C4-2B (cell line): ENCODE data around the gene GLRX.

Experiments
- ZFX ChIP-seq: fragments of 450-650 bp; IDR thresholded peaks from 2 replicates; pipeline ENCODE4 v1.6.1; 2017
- TF ChIP-seq, protein P1 (sequence below): fragments of 450-650 bp; conservative IDR thresholded peaks from 2 replicates; pipeline ENCODE4 v1.5.1; 2017; ENCODE audit warnings: mild to moderate bottlenecking

- TF ChIP-seq, protein P1, sequence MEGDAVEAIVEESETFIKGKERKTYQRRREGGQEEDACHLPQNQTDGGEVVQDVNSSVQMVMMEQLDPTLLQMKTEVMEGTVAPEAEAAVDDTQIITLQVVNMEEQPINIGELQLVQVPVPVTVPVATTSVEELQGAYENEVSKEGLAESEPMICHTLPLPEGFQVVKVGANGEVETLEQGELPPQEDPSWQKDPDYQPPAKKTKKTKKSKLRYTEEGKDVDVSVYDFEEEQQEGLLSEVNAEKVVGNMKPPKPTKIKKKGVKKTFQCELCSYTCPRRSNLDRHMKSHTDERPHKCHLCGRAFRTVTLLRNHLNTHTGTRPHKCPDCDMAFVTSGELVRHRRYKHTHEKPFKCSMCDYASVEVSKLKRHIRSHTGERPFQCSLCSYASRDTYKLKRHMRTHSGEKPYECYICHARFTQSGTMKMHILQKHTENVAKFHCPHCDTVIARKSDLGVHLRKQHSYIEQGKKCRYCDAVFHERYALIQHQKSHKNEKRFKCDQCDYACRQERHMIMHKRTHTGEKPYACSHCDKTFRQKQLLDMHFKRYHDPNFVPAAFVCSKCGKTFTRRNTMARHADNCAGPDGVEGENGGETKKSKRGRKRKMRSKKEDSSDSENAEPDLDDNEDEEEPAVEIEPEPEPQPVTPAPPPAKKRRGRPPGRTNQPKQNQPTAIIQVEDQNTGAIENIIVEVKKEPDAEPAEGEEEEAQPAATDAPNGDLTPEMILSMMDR: no peak
- TF ChIP-seq ZFX: no peak
These were observed 31.0 kb upstream of the GLRX start for GRCh38 chr5:95853490-95853889.
